KMS-11 (cell line): ENCODE results near the gene TMEM253.

Experiments used
- H2AFZ ChIP-seq: fragments of 200-600 bp; sonication (generic); 2 replicates; pipeline ENCODE4 v1.6.1; 2016; ENCODE audit warnings: antibody characterized with exemption, mixed run types, low read depth
- H3K27ac ChIP-seq: fragments of 200-600 bp; sonication (generic); 2 replicates; pipeline ENCODE4 v1.6.1; 2016; ENCODE audit warnings: mild to moderate bottlenecking, mixed run types
- H3K27me3 ChIP-seq: fragments of 200-600 bp; sonication (generic); 2 replicates; pipeline ENCODE4 v1.6.1; 2017; ENCODE audit warnings: mild to moderate bottlenecking, low read depth, mixed run types, moderate library complexity; ENCODE audit not compliant: insufficient read depth
- H3K36me3 ChIP-seq: fragments of 200-600 bp; sonication (generic); 2 replicates; pipeline ENCODE4 v1.6.1; 2017; ENCODE audit warnings: mild to moderate bottlenecking, mixed run types; ENCODE audit not compliant: insufficient read depth
- H3K4me1 ChIP-seq: fragments of 200-600 bp; sonication (generic); 2 replicates; pipeline ENCODE4 v1.6.1; 2016; ENCODE audit warnings: mild to moderate bottlenecking, low read depth, mixed run types; ENCODE audit not compliant: poor library complexity, severe bottlenecking
- H3K4me2 ChIP-seq: fragments of 200-600 bp; sonication (generic); 2 replicates; pipeline ENCODE4 v1.7.0; 2016; ENCODE audit warnings: mild to moderate bottlenecking, mixed run types
- H3K4me3 ChIP-seq: fragments of 200-600 bp; sonication (generic); IDR thresholded peaks from 2 replicates; pipeline ENCODE4 v1.6.1; 2017; ENCODE audit warnings: low read depth, low read length, mixed read lengths; ENCODE audit not compliant: insufficient read depth
- H3K79me2 ChIP-seq: fragments of 200-600 bp; sonication (generic); 2 replicates; pipeline ENCODE4 v1.6.1; 2016; ENCODE audit warnings: low read depth, mixed run types; ENCODE audit not compliant: insufficient read depth
- H3K9ac ChIP-seq: fragments of 200-600 bp; sonication (generic); 2 replicates; pipeline ENCODE4 v1.6.1; 2016; ENCODE audit warnings: mild to moderate bottlenecking, mixed run types
- H4K20me1 ChIP-seq: fragments of 200-600 bp; sonication (generic); 2 replicates; pipeline ENCODE4 v1.6.1; 2016; ENCODE audit warnings: mild to moderate bottlenecking, mixed run types; ENCODE audit not compliant: insufficient read depth
- CTCF ChIP-seq: fragments of 200-600 bp; sonication (generic); conservative IDR thresholded peaks from 2 replicates; pipeline ENCODE4 v1.6.1; 2017; ENCODE audit warnings: low read depth, mild to moderate bottlenecking, antibody characterized with exemption, low read length, moderate library complexity, mixed read lengths

Gene TMEM253

GRCh38 chr14:21104448-21105060, 3.7 kb downstream of the TMEM253 start:
- Histone ChIP-seq H3K36me3 (no peaks in the 10 kb centered on the region), H3K4me1 (peaks cover 66% of the 10 kb centered on the region), H4K20me1 (no peaks in the 10 kb centered on the region), H3K4me2 (peak overlapping the region; percentile 52), H3K4me3 (no peak overlapping the region), H2AFZ (peak overlapping the region; percentile 57), H3K9ac (peak overlapping the region; percentile 99), H3K27me3 (no peaks in the 10 kb centered on the region), H3K27ac (peak overlapping the region; percentile 99), H3K79me2 (no peaks in the 10 kb centered on the region)
- peak; percentile 66; the same call in 1 of the 2 replicates for TF ChIP-seq CTCF

GRCh38 chr14:21105095-21105494, 4.2 kb downstream of the TMEM253 start:
- no peaks in the 10 kb centered on the region for H3K79me2 ChIP-seq
- H3K4me2 ChIP-seq = peak overlapping the region; percentile 52; the same call in 1 of the 2 replicates
- peaks cover 66% of the 10 kb centered on the region for H3K4me1 ChIP-seq
- H3K4me3 ChIP-seq = no peak overlapping the region
- no peaks in the 10 kb centered on the region for H4K20me1 ChIP-seq
- H3K27me3 ChIP-seq = no peaks in the 10 kb centered on the region
- H2AFZ ChIP-seq = no peak overlapping the region
- TF ChIP-seq CTCF = no peak
- H3K36me3 ChIP-seq = no peaks in the 10 kb centered on the region
- peak overlapping the region; percentile 99; the same call in 1 of the 2 replicates for H3K27ac ChIP-seq
- no peak overlapping the region for H3K9ac ChIP-seq

GRCh38 chr14:21106176-21106497, 5.3 kb downstream of the TMEM253 start:
- Histone ChIP-seq H3K79me2 (no peaks in the 10 kb centered on the region), H3K4me3 (no peak overlapping the region), H3K4me1 (peaks cover 76% of the 10 kb centered on the region), H3K27ac (peak overlapping the region; percentile 40; the same call in 1 of the 2 replicates), H3K9ac (no peak overlapping the region), H3K27me3 (no peaks in the 10 kb centered on the region), H2AFZ (peak overlapping the region; percentile 56), H4K20me1 (no peaks in the 10 kb centered on the region), H3K36me3 (no peaks in the 10 kb centered on the region), H3K4me2 (peak overlapping the region; percentile 51)
- TF ChIP-seq CTCF = no peak

GRCh38 chr14:21106498-21107282, 5.8 kb downstream of the TMEM253 start:
- H3K36me3 ChIP-seq = no peaks in the 10 kb centered on the region
- TF ChIP-seq CTCF = peak; percentile 77
- peak overlapping the region; percentile 56 for H2AFZ ChIP-seq
- no peak overlapping the region; the same call in 1 of the 2 replicates for H3K9ac ChIP-seq
- no peaks in the 10 kb centered on the region for H3K27me3 ChIP-seq
- no peaks in the 10 kb centered on the region for H4K20me1 ChIP-seq
- H3K4me1 ChIP-seq = peaks cover 78% of the 10 kb centered on the region
- H3K79me2 ChIP-seq = no peaks in the 10 kb centered on the region
- peak overlapping the region; percentile 40 for H3K27ac ChIP-seq
- H3K4me3 ChIP-seq = no peak overlapping the region
- H3K4me2 ChIP-seq = peak overlapping the region; percentile 51
